IMR-90 (cell line): ENCODE measurements around the gene GPR157. TPM values are rescaled to one million over a fixed set of nuclear protein-coding genes. Genes with fewer than 3 reads are reported as not detected.
A peak's percentile ranks its signal among the peaks of the same experiment; 100 is the strongest.

Experiments
- ATAC-seq: fragments of 200-7000 bp; cut with Tn5 transposase; 2 replicates; pipeline ENCODE4 v1.9.1; 2020; ENCODE audit warnings: low read depth, mild to moderate bottlenecking, moderate library complexity
- BruUV-seq: library from RNA; stranded (reverse); fragments of 400-500 nt; replicated peaks from 2 replicates; lab custom pipeline; 2021; lab: Mats Ljungman, UMichigan
- CTCF ChIA-PET: fragments of 300-600 bp; formaldehyde crosslinking; extraction: SDS; loops from one replicate; lab custom pipeline; 2021; ENCODE audit warnings: antibody characterized with exemption; lab: Yijun Ruan, JAX
- POLR2A ChIA-PET: fragments of 300-600 bp; sonication (Branson Sonifier 250); formaldehyde crosslinking; loops from one replicate; lab custom pipeline; 2022; ENCODE audit warnings: antibody characterized with exemption; ENCODE audit not compliant: unreplicated experiment; lab: Charles Lee
- DNase-seq: peaks from one replicate; pipeline ENCODE4 v3.0.0; 2013
- H2AFZ ChIP-seq: replicated peaks from 2 replicates; pipeline ENCODE3; 2013; ENCODE audit warnings: low read length, mild to moderate bottlenecking; ENCODE audit not compliant: poor library complexity
- H2AK5ac ChIP-seq: 2 replicates; pipeline ENCODE4 v1.6.1; 2013; ENCODE audit warnings: low read depth, low read length, inconsistent platforms
- H2AK9ac ChIP-seq: replicated peaks from 2 replicates; pipeline ENCODE3; 2013; ENCODE audit warnings: mild to moderate bottlenecking, low read depth, low read length, moderate library complexity; ENCODE audit not compliant: poor library complexity
- H2BK120ac ChIP-seq: 2 replicates; pipeline ENCODE4 v1.6.1; 2013; ENCODE audit warnings: low read depth, low read length, inconsistent platforms
- H2BK15ac ChIP-seq: 3 replicates; pipeline ENCODE4 v1.6.1; 2013; ENCODE audit warnings: low read depth, low read length, inconsistent platforms
- H2BK20ac ChIP-seq: 2 replicates; pipeline ENCODE4 v1.6.1; 2013; ENCODE audit warnings: low read depth, mild to moderate bottlenecking, inconsistent platforms, low read length, moderate library complexity
- H2BK5ac ChIP-seq: 2 replicates; pipeline ENCODE4 v1.6.1; 2013; ENCODE audit warnings: mild to moderate bottlenecking, low read depth, low read length, inconsistent platforms; ENCODE audit not compliant: poor library complexity, severe bottlenecking
- H3K14ac ChIP-seq: replicated peaks from 2 replicates; pipeline ENCODE4 v1.6.1; 2013; ENCODE audit warnings: low read depth, low read length, inconsistent platforms
- H3K18ac ChIP-seq: 2 replicates; pipeline ENCODE4 v1.6.1; 2013; ENCODE audit warnings: low read depth, low read length, control low read depth
- H3K23ac ChIP-seq: 2 replicates; pipeline ENCODE4 v1.6.1; 2013; ENCODE audit warnings: low read depth, low read length, inconsistent platforms
- H3K27ac ChIP-seq: 2 replicates; pipeline ENCODE4 v1.5.1; 2013; ENCODE audit warnings: mild to moderate bottlenecking, control low read depth, low read length; ENCODE audit not compliant: insufficient read depth
- H3K27me3 ChIP-seq: 2 replicates; pipeline ENCODE4 v1.6.1; 2013; ENCODE audit warnings: low read length; ENCODE audit not compliant: control insufficient read depth, insufficient read depth
- H3K36me3 ChIP-seq: 2 replicates; pipeline ENCODE4 v1.6.1; 2013; ENCODE audit warnings: low read length, mixed read lengths; ENCODE audit not compliant: control insufficient read depth, insufficient read depth
- H3K4ac ChIP-seq: 2 replicates; pipeline ENCODE4 v1.6.1; 2013; ENCODE audit warnings: low read depth, low read length, inconsistent platforms
- H3K4me1 ChIP-seq: 2 replicates; pipeline ENCODE4 v1.6.1; 2013; ENCODE audit warnings: low read length, mixed read lengths; ENCODE audit not compliant: control insufficient read depth, insufficient read depth
- H3K4me2 ChIP-seq: 2 replicates; pipeline ENCODE4 v1.6.1; 2013; ENCODE audit warnings: low read depth, mild to moderate bottlenecking, control low read depth, low read length, moderate library complexity
- H3K4me3 ChIP-seq: 2 replicates; pipeline ENCODE4 v1.5.1; 2013; ENCODE audit warnings: low read depth, mild to moderate bottlenecking, control low read depth, low read length, moderate library complexity; ENCODE audit not compliant: insufficient read depth
- H3K56ac ChIP-seq: 2 replicates; pipeline ENCODE4 v1.6.1; 2013; ENCODE audit warnings: low read length, inconsistent platforms; ENCODE audit not compliant: insufficient read depth; ENCODE audit errors: extremely low read depth
- H3K79me1 ChIP-seq, 2 experiments: 2 replicates each; pipeline ENCODE4 v1.6.1; 2013; ENCODE audit warnings: low read length in 2 of 2, inconsistent platforms in 1 of 2, low read depth in 1 of 2
- H3K9ac ChIP-seq: 2 replicates; pipeline ENCODE4 v1.6.1; 2013; ENCODE audit warnings: low read depth, low read length, control low read depth
- H3K9me1 ChIP-seq: 2 replicates; pipeline ENCODE4 v1.6.1; 2013; ENCODE audit warnings: low read length, inconsistent platforms; ENCODE audit not compliant: insufficient read depth
- H3K9me3 ChIP-seq: 2 replicates; pipeline ENCODE4 v1.6.1; 2013; ENCODE audit warnings: low read length; ENCODE audit not compliant: control insufficient read depth, insufficient read depth
- H4K20me1 ChIP-seq: 2 replicates; pipeline ENCODE4 v1.6.1; 2013; ENCODE audit warnings: low read length, inconsistent platforms; ENCODE audit not compliant: insufficient read depth
- H4K5ac ChIP-seq: 2 replicates; pipeline ENCODE4 v1.6.1; 2013; ENCODE audit warnings: mild to moderate bottlenecking, low read depth, low read length, control low read depth
- H4K8ac ChIP-seq, 2 experiments: 2 replicates each; pipeline ENCODE4 v1.6.1; 2013; ENCODE audit warnings: low read depth in 2 of 2, low read length in 2 of 2, control low read depth in 1 of 2, inconsistent platforms in 1 of 2
- H4K91ac ChIP-seq: 2 replicates; pipeline ENCODE4 v1.6.1; 2013; ENCODE audit warnings: low read depth, low read length, inconsistent platforms; ENCODE audit not compliant: insufficient read depth
- BHLHE40 ChIP-seq: fragments of 150-350 bp; IDR thresholded peaks from 2 replicates; pipeline ENCODE4 v1.6.1; 2016; ENCODE audit warnings: mild to moderate bottlenecking, low read depth, low read length
- CEBPB ChIP-seq: IDR thresholded peaks from 2 replicates; pipeline ENCODE4 v1.6.1; 2012; ENCODE audit warnings: low read depth, low read length, improper control_type of control experiment
- CHD1 ChIP-seq: IDR thresholded peaks from 2 replicates; pipeline ENCODE4 v1.6.1; 2012; ENCODE audit warnings: low read depth, low read length, improper control_type of control experiment
- FOS ChIP-seq: fragments of 150-350 bp; IDR thresholded peaks from 2 replicates; pipeline ENCODE4 v1.6.1; 2016; ENCODE audit warnings: low read depth, low read length
- MAFK ChIP-seq: IDR thresholded peaks from 2 replicates; pipeline ENCODE4 v1.6.1; 2012; ENCODE audit warnings: low read depth, low read length, improper control_type of control experiment
- MAZ ChIP-seq: IDR thresholded peaks from 2 replicates; pipeline ENCODE4 v1.6.1; 2012; ENCODE audit warnings: low read depth, mild to moderate bottlenecking, low read length, improper control_type of control experiment, moderate library complexity, borderline replicate concordance
- MXI1 ChIP-seq: IDR thresholded peaks from 2 replicates; pipeline ENCODE4 v1.6.1; 2012; ENCODE audit warnings: low read depth, mild to moderate bottlenecking, low read length, moderate library complexity, borderline replicate concordance
- NFE2L2 ChIP-seq: fragments of 150-350 bp; IDR thresholded peaks from 2 replicates; pipeline ENCODE4 v1.6.1; 2016; ENCODE audit warnings: low read depth, mild to moderate bottlenecking, low read length
- POLR2A ChIP-seq: IDR thresholded peaks from 2 replicates; pipeline ENCODE4 v1.6.1; 2012; ENCODE audit warnings: mild to moderate bottlenecking, low read depth, low read length
- RAD21 ChIP-seq: IDR thresholded peaks from 2 replicates; pipeline ENCODE4 v1.6.1; 2012; ENCODE audit warnings: low read length, improper control_type of control experiment
- RCOR1 ChIP-seq: IDR thresholded peaks from 2 replicates; pipeline ENCODE4 v1.6.1; 2012; ENCODE audit warnings: mild to moderate bottlenecking, low read length, improper control_type of control experiment; ENCODE audit not compliant: insufficient replicate concordance
- RFX5 ChIP-seq: IDR thresholded peaks from 2 replicates; pipeline ENCODE4 v1.8.0; 2012; ENCODE audit warnings: low read depth, mild to moderate bottlenecking, low read length, moderate library complexity
- WGBS, 2 experiments: methylation state at CpG; one replicate each; pipeline versions ENCODE4 v1.1.5 to v1.1.7; 2013; ENCODE audit warnings: missing lambda C conversion rate in 2 of 2; ENCODE audit not compliant: insufficient read length in 1 of 2; ENCODE audit errors: extremely low coverage in 2 of 2; 5-methylcytosine and 5-hydroxymethylcytosine counted together
- dilution Hi-C: fragments of 300-500 bp; cut with HindIII; formaldehyde crosslinking; loops from one replicate; pipeline ENCODE4 v1.14.3; 2018; ENCODE audit warnings: low sequenced_read_pairs; ENCODE audit not compliant: unreplicated experiment
- in situ Hi-C: fragments of 300-500 bp; cut with MboI; formaldehyde crosslinking; loops from 3 replicates; pipeline ENCODE4 v1.14.3; 2019; ENCODE audit warnings: low sequenced_read_pairs, inconsistent platforms, mixed read lengths
- intact Hi-C: fragments of 100-400 bp; cut with micrococcal nuclease; formaldehyde crosslinking; loops from 2 replicates; pipeline ENCODE4 v1.10.0; 2022
- polyA plus RNA-seq, 3 experiments: library from polyadenylated mRNA; depleted of rRNA; stranded (reverse); fragments of >200 nt; gene quantifications; 2 replicates each; pipeline ENCODE4 v1.2.3, GENCODE V29; 2012; ENCODE audit warnings: low replicate concordance in 1 of 3
- total RNA-seq: library from RNA; depleted of rRNA; stranded (reverse); fragments of >200 nt; gene quantifications from 2 replicates; pipeline ENCODE4 v1.2.3, GENCODE V29; 2012

Gene GPR157
- total and polyA plus RNA-seq, 2 of the 4 experiments (the other 2 are of a cell fraction): 1.8 to 2.7 TPM

GRCh38 chr1:9145021-9145668 is 16.2 kb upstream of the GPR157 start:
- ATAC-seq: peak; percentile 61
- H3K4me3 ChIP-seq: no peak overlapping the region
- no peak overlapping the region for H3K56ac ChIP-seq
- H3K27me3 ChIP-seq: no peaks in the 10 kb centered on the region
- peaks cover 21% of the 10 kb centered on the region; the same call in 1 of the 2 replicates for H4K20me1 ChIP-seq
- no peak overlapping the region for H2BK20ac ChIP-seq
- dilution Hi-C loops: no loop called here
- peaks cover 7% of the 10 kb centered on the region; the same call in 1 of the 2 replicates for H3K4me1 ChIP-seq
- peaks cover 5% of the 10 kb centered on the region; the same call in 1 of the 2 replicates for H3K36me3 ChIP-seq
- no peak overlapping the region for H4K91ac ChIP-seq
- no peak overlapping the region for H2BK15ac ChIP-seq
- in situ Hi-C loops: loop anchor here (25.0 kb wide), 1 partner anchor 342 kb away; no protein-coding TSS in a partner anchor
- peaks cover 3 to 28% of the 10 kb centered on the region in 2 experiments; a peak in 3 of 4 replicates for H3K79me1 ChIP-seq
- H3K18ac ChIP-seq: no peak overlapping the region
- BruUV-seq: no TSS peak
- no peak overlapping the region for H4K5ac ChIP-seq
- POLR2A ChIA-PET: interaction anchor here (0.6 kb wide), 1 partner anchor 14 kb away, joined by 6 read pairs; no protein-coding TSS in a partner anchor
- no peak overlapping the region for H2AFZ ChIP-seq
- no peak overlapping the region for H3K9ac ChIP-seq
- H3K4ac ChIP-seq: 0 out of 2 replicates have a peak overlapping the region, but pooled peaks have one; percentile 3
- no peak for TF ChIP-seq MAFK
- TF ChIP-seq POLR2A: no peak
- no peak for TF ChIP-seq MXI1
- TF ChIP-seq MAZ: no peak
- TF ChIP-seq RAD21: no peak
- TF ChIP-seq CHD1: no peak
- TF ChIP-seq FOS: peak; percentile 71; the same call in 1 of the 2 replicates
- no peak for TF ChIP-seq RFX5
- TF ChIP-seq NFE2L2: no peak
- TF ChIP-seq CEBPB: peak; percentile 33; the same call in 1 of the 2 replicates
- TF ChIP-seq BHLHE40: peak; percentile 13; the same call in 1 of the 2 replicates
- TF ChIP-seq RCOR1: no peak
- no peak overlapping the region for H2BK5ac ChIP-seq
- no peak overlapping the region for H3K27ac ChIP-seq
- no peak overlapping the region for H4K8ac ChIP-seq
- H2BK120ac ChIP-seq: no peak overlapping the region
- no peaks in the 10 kb centered on the region for H3K9me3 ChIP-seq
- H3K23ac ChIP-seq: no peak overlapping the region
- H3K14ac ChIP-seq: no peak overlapping the region
- H2AK5ac ChIP-seq: no peak overlapping the region
- 79% methylated on average over 5 of the region's 17 CpGs; no CpG with 5 or more reads in 1 of the 2 experiments for WGBS, 2 experiments
- peak overlapping the region; percentile 79 for H2AK9ac ChIP-seq
- CTCF ChIA-PET: no interaction called here
- 0 out of 2 replicates have a peak, but pooled peaks cover 5% of the 10 kb centered on the region for H3K9me1 ChIP-seq
- intact Hi-C loops: no loop called here
- peak; percentile 81 for DNase-seq
- H3K4me2 ChIP-seq: no peak overlapping the region
